Cardiac muscle cell (in vitro differentiated cells and primary cell): ENCODE measurements around the gene LIMK2. TPM values are rescaled to one million over a fixed set of nuclear protein-coding genes. Genes with fewer than 3 reads are reported as not detected.
"Not testable (repeated sequence)": the region's sequence is repeated elsewhere in the genome, so short reads cannot be mapped to it uniquely, and the experiment has no call there.

Experiments used
- DNase-seq, 2 donors: peaks; one replicate each; pipeline versions ENCODE4 v3.0.0 to v3.0.0-alpha.2; 2010 to 2017; ENCODE audit warnings: low read depth in 1 of 2, low spot score in 1 of 2
- H3K27ac ChIP-seq: fragments of 200-600 bp; sonication (generic); 2 replicates; pipeline ENCODE4 v1.5.1; 2016
- H3K27me3 ChIP-seq: fragments of 200-600 bp; sonication (generic); 2 replicates; pipeline ENCODE4 v1.6.0; 2016; ENCODE audit warnings: control low read depth
- H3K36me3 ChIP-seq: fragments of 200-600 bp; sonication (generic); 2 replicates; pipeline ENCODE4 v1.5.1; 2016; ENCODE audit warnings: control low read depth
- H3K4me1 ChIP-seq: fragments of 200-600 bp; sonication (generic); 2 replicates; pipeline ENCODE4 v1.8.1; 2017; ENCODE audit warnings: low read depth, mild to moderate bottlenecking, mixed run types
- H3K4me3 ChIP-seq: fragments of 200-600 bp; sonication (generic); 2 replicates; pipeline ENCODE4 v1.5.1; 2016; ENCODE audit warnings: mild to moderate bottlenecking
- H3K9me3 ChIP-seq: fragments of 200-600 bp; sonication (generic); 2 replicates; pipeline ENCODE4 v1.5.1; 2017; ENCODE audit warnings: low read depth, mild to moderate bottlenecking, control low read depth
- CTCF ChIP-seq: IDR thresholded peaks from 2 replicates; pipeline ENCODE4 v1.5.1; 2012; ENCODE audit warnings: low read depth, mild to moderate bottlenecking, low read length
- polyA plus RNA-seq: library from polyadenylated mRNA; unstranded; fragments of >200 nt; fragmentation: Nextera tagmentation; extraction: Ambion mirVana; gene quantifications from 2 replicates; pipeline ENCODE4 v1.2.1, GENCODE V29; 2016
- total RNA-seq: library from RNA; depleted of rRNA; stranded (reverse); fragments of >200 nt; gene quantifications from 2 replicates; pipeline ENCODE4 v1.2.3, GENCODE V29; 2016

LIMK2 gene
- total and polyA plus RNA-seq, 2 experiments from 2014 or later = 31.4 to 32.8 TPM

- no peak overlapping the region for H3K4me3 ChIP-seq
- no peak for DNase-seq
- no peak overlapping the region for H3K27ac ChIP-seq
Measured at GRCh38 chr22:31218565-31219262, 6.6 kb downstream of the LIMK2 start.

GRCh38 chr22:31221084-31221483, 9.0 kb downstream of the LIMK2 start:
- no peaks in the 10 kb centered on the region for H3K27me3 ChIP-seq
- no peak for DNase-seq
- H3K36me3 ChIP-seq = no peaks in the 10 kb centered on the region
- H3K4me3 ChIP-seq = no peak overlapping the region
- no peak overlapping the region for H3K27ac ChIP-seq
- TF ChIP-seq CTCF = no peak
- no peaks in the 10 kb centered on the region for H3K4me1 ChIP-seq
- no peaks in the 10 kb centered on the region for H3K9me3 ChIP-seq

More at GRCh38 chr22:31218565-31219262, 6.6 kb downstream of the LIMK2 start:
- no peaks in the 10 kb centered on the region for H3K4me1 ChIP-seq
- H3K27me3 ChIP-seq = no peaks in the 10 kb centered on the region
- no peak for TF ChIP-seq CTCF
- H3K9me3 ChIP-seq = no peaks in the 10 kb centered on the region
- H3K36me3 ChIP-seq = no peaks in the 10 kb centered on the region

- H3K9me3 ChIP-seq = no peaks in the 10 kb centered on the region
- H3K4me3 ChIP-seq = no peak overlapping the region
- no peak for TF ChIP-seq CTCF
- DNase-seq = no peak
- no peak overlapping the region for H3K27ac ChIP-seq
- H3K4me1 ChIP-seq = no peaks in the 10 kb centered on the region
- no peaks in the 10 kb centered on the region for H3K27me3 ChIP-seq
- no peaks in the 10 kb centered on the region for H3K36me3 ChIP-seq
Measured at GRCh38 chr22:31222736-31223135, 10.6 kb downstream of the LIMK2 start.

GRCh38 chr22:31223786-31224191, 11.7 kb downstream of the LIMK2 start:
- H3K4me1 ChIP-seq = no peaks in the 10 kb centered on the region
- H3K27me3 ChIP-seq = no peaks in the 10 kb centered on the region
- DNase-seq = no peak
- H3K27ac ChIP-seq = no peak overlapping the region
- no peaks in the 10 kb centered on the region for H3K36me3 ChIP-seq
- no peak overlapping the region for H3K4me3 ChIP-seq
- H3K9me3 ChIP-seq = no peaks in the 10 kb centered on the region
- no peak for TF ChIP-seq CTCF

- H3K36me3 ChIP-seq, DNase-seq, H3K27ac ChIP-seq, H3K4me1 ChIP-seq, H3K27me3 ChIP-seq, H3K9me3 ChIP-seq, H3K4me3 ChIP-seq: not testable (repeated sequence)
Measured at GRCh38 chr22:31224691-31225090, 12.6 kb downstream of the LIMK2 start.

GRCh38 chr22:31227186-31227585, 15.1 kb downstream of the LIMK2 start:
- DNase-seq = peak in 1 of 2 donors; percentile 25
- Histone ChIP-seq H3K27me3 (no peaks in the 10 kb centered on the region), H3K36me3 (no peaks in the 10 kb centered on the region), H3K4me3 (no peak overlapping the region), H3K4me1 (peaks cover 6% of the 10 kb centered on the region), H3K27ac (peak overlapping the region; percentile 41), H3K9me3 (no peaks in the 10 kb centered on the region)
- no peak for TF ChIP-seq CTCF
